Glutamatergic neuron (in vitro differentiated cells): Measurements from ENCODE around the gene FBXW2. TPM values are rescaled to one million over a fixed set of nuclear protein-coding genes. Genes with fewer than 3 reads are reported as not detected.

Experiments used
- DNase-seq: peaks from one replicate; pipeline ENCODE4 v3.0.0; 2022
- H3K27ac Mint-ChIP-seq: one replicate; pipeline ENCODE4 v1.8.0; 2020; ENCODE audit warnings: mild to moderate bottlenecking, mixed read lengths, inconsistent platforms; ENCODE audit not compliant: unreplicated experiment
- H3K27me3 Mint-ChIP-seq: one replicate; pipeline ENCODE4 v1.8.0; 2020; ENCODE audit warnings: mild to moderate bottlenecking, moderate library complexity, mixed read lengths, inconsistent platforms; ENCODE audit not compliant: unreplicated experiment
- H3K36me3 Mint-ChIP-seq: one replicate; pipeline ENCODE4 v1.8.0; 2020; ENCODE audit warnings: mild to moderate bottlenecking, mixed read lengths, inconsistent platforms; ENCODE audit not compliant: unreplicated experiment
- H3K4me1 Mint-ChIP-seq: one replicate; pipeline ENCODE4 v1.8.0; 2020; ENCODE audit warnings: mild to moderate bottlenecking, low read depth, mixed read lengths, inconsistent platforms; ENCODE audit not compliant: unreplicated experiment
- H3K4me3 Mint-ChIP-seq: one replicate; pipeline ENCODE4 v1.8.0; 2020; ENCODE audit warnings: mild to moderate bottlenecking, mixed read lengths, inconsistent platforms; ENCODE audit not compliant: unreplicated experiment
- H3K9me3 Mint-ChIP-seq: one replicate; pipeline ENCODE4 v1.8.0; 2020; ENCODE audit warnings: mild to moderate bottlenecking, moderate library complexity, mixed read lengths, inconsistent platforms; ENCODE audit not compliant: unreplicated experiment
- CTCF ChIP-seq: fragments of 200-600 bp; sonication (generic); IDR thresholded peaks from one replicate; pipeline ENCODE4 v1.5.0; 2021; ENCODE audit not compliant: partially characterized antibody, unreplicated experiment
- total RNA-seq: library from RNA; stranded (reverse); fragmentation: NEBNext Ultra II Directional; extraction: Animal tissue kit (Norgen Biotek cat#: 25700); gene quantifications from one replicate; pipeline ENCODE4 v1.2.1, GENCODE V29; 2021; ENCODE audit not compliant: unreplicated experiment

FBXW2 gene
- total RNA-seq, 1 donor from 2014 or later: 67.2 TPM

DNA sequence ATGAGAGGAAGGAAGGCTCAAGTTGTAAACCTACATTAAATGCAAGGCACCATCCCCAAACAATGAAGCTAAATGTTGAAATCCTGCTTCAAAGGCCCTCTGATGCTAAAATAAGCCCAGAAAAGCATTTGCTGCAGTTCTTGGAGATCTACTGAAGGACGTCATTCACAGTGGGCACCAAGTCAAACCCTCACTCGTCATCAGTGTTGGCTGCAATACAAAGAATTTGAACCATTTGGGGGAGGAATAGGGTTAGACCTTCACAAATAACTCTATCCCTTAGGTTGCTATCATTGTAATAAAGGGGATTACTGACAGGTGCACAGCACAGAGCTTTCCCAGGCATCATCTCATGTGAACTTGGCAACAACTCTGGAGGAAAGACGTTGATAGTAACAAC is 69.7 kb downstream of the FBXW2 start:
- H3K27ac Mint-ChIP-seq: no peak overlapping the region
- H3K36me3 Mint-ChIP-seq: no peaks in the 10 kb centered on the region
- H3K27me3 Mint-ChIP-seq: peaks cover 2% of the 10 kb centered on the region
- peaks cover 2% of the 10 kb centered on the region for H3K4me1 Mint-ChIP-seq
- H3K9me3 Mint-ChIP-seq: no peaks in the 10 kb centered on the region
- DNase-seq: no peak
- H3K4me3 Mint-ChIP-seq: no peak overlapping the region
- TF ChIP-seq CTCF: no peak

- Mint-ChIP-seq H3K27me3 (peaks cover 2% of the 10 kb centered on the region), H3K4me1 (no peaks in the 10 kb centered on the region), H3K9me3 (no peaks in the 10 kb centered on the region), H3K27ac (no peak overlapping the region), H3K4me3 (no peak overlapping the region), H3K36me3 (no peaks in the 10 kb centered on the region)
- no peak for TF ChIP-seq CTCF
- DNase-seq: no peak
These were observed 72.8 kb downstream of the FBXW2 start for GRCh38 chr9:120720404-120720803.

- H3K4me1 Mint-ChIP-seq: peaks cover 2% of the 10 kb centered on the region
- H3K4me3 Mint-ChIP-seq: no peak overlapping the region
- no peaks in the 10 kb centered on the region for H3K9me3 Mint-ChIP-seq
- DNase-seq: no peak
- H3K27me3 Mint-ChIP-seq: peaks cover 3% of the 10 kb centered on the region
- no peaks in the 10 kb centered on the region for H3K36me3 Mint-ChIP-seq
- TF ChIP-seq CTCF: no peak
- H3K27ac Mint-ChIP-seq: no peak overlapping the region
These were observed 74.9 kb downstream of the FBXW2 start for GRCh38 chr9:120718316-120718715.

DNA sequence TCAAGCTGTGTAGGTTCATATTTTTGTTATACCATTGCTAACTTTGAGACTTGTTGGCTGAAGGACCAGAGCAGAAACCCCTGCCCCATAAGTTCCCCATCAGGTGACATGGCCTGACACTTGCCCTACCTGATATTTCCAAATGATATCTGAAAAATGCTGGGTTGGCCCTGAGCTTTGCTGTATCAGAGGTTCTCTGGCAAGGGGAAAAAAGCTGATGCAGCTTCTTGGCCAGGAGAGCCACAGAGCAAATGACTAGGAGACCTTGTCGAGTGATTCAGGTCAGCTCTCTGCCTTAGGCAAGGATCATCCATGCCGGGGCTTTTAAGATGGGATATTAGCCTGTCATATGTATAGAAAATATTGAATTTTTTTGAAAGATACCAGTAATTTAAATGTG is 76.0 kb downstream of the FBXW2 start:
- H3K4me1 Mint-ChIP-seq: peaks cover 4% of the 10 kb centered on the region
- no peak overlapping the region for H3K4me3 Mint-ChIP-seq
- peaks cover 6% of the 10 kb centered on the region for H3K27me3 Mint-ChIP-seq
- TF ChIP-seq CTCF: no peak
- no peak overlapping the region for H3K27ac Mint-ChIP-seq
- H3K36me3 Mint-ChIP-seq: peaks cover 5% of the 10 kb centered on the region
- DNase-seq: no peak
- peaks cover 4% of the 10 kb centered on the region for H3K9me3 Mint-ChIP-seq

- Mint-ChIP-seq H3K4me3 (peak overlapping the region; percentile 26), H3K4me1 (peaks cover 6% of the 10 kb centered on the region), H3K9me3 (peaks cover 4% of the 10 kb centered on the region), H3K36me3 (peaks cover 5% of the 10 kb centered on the region), H3K27me3 (peaks cover 6% of the 10 kb centered on the region), H3K27ac (no peak overlapping the region)
- DNase-seq: no peak
- TF ChIP-seq CTCF: no peak
These were observed 76.7 kb downstream of the FBXW2 start for GRCh38 chr9:120716483-120716882.
